Measurements from ENCODE around the gene KRT17.

DNA sequence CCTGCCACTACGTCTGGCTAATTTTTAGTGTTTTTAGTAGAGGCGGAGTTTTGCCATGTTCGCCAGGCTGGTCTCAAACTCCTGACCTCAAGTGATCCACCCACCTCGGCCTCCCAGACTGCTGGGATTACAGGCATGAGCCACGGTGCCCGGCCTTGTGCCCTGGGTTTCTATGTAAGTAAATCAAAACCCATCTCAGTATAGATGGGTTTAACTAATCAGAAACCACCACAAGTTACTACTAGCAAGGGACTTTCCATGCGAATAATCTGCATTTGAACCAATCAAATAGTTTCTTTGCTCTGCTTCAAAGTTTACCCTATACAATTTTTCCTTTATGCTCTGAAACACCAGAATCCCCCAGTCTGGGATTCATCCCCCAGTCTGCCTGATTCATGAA is 47.8 kb upstream of the KRT17 start:
- TF ChIP-seq CTCF (IDR thresholded peaks at IDR 0.05; ENCODE audit: poor library complexity, severe bottlenecking) (no peak), MXI1 (conservative IDR thresholded peaks at IDR 0.05; ENCODE audit: poor library complexity, severe bottlenecking) (no peak)

All from neural cell (in vitro differentiated cells).